ENCODE data around the gene TMEM269. TPM values are rescaled to one million over a fixed set of nuclear protein-coding genes. Genes with fewer than 3 reads are reported as not detected.

The TMEM269 gene
- total RNA-seq, 4 donors from 2014 or later, result 0.12 TPM; not detected in 3

- TF ChIP-seq, protein P1, sequence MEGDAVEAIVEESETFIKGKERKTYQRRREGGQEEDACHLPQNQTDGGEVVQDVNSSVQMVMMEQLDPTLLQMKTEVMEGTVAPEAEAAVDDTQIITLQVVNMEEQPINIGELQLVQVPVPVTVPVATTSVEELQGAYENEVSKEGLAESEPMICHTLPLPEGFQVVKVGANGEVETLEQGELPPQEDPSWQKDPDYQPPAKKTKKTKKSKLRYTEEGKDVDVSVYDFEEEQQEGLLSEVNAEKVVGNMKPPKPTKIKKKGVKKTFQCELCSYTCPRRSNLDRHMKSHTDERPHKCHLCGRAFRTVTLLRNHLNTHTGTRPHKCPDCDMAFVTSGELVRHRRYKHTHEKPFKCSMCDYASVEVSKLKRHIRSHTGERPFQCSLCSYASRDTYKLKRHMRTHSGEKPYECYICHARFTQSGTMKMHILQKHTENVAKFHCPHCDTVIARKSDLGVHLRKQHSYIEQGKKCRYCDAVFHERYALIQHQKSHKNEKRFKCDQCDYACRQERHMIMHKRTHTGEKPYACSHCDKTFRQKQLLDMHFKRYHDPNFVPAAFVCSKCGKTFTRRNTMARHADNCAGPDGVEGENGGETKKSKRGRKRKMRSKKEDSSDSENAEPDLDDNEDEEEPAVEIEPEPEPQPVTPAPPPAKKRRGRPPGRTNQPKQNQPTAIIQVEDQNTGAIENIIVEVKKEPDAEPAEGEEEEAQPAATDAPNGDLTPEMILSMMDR (IDR thresholded peaks at IDR 0.05), result no peak
- TF ChIP-seq POLR2AphosphoS5 (IDR thresholded peaks at IDR 0.05) (no peak), EP300 (IDR thresholded peaks at IDR 0.05) (no peak), POLR2A (IDR thresholded peaks at IDR 0.05) (no peak)
- H3K9me3 ChIP-seq, result no peaks in the 10 kb centered on the region
- no peak for ATAC-seq
- no peaks in the 10 kb centered on the region for H3K4me1 ChIP-seq
- no peaks in the 10 kb centered on the region for H3K27me3 ChIP-seq
- H3K36me3 ChIP-seq, result peaks cover 0 to 32% of the 10 kb centered on the region in 2 donors
- no peak overlapping the region for H3K4me3 ChIP-seq
- 86 to 88% methylated on average over 1 to 3 of the region's 5 CpGs for WGBS, 2 donors (ENCODE audit: low coverage in 1 of 2)
- no peak overlapping the region for H3K27ac ChIP-seq
Observed at GRCh38 chr1:42834803-42835202, 50.0 kb downstream of the TMEM269 start.

DNA sequence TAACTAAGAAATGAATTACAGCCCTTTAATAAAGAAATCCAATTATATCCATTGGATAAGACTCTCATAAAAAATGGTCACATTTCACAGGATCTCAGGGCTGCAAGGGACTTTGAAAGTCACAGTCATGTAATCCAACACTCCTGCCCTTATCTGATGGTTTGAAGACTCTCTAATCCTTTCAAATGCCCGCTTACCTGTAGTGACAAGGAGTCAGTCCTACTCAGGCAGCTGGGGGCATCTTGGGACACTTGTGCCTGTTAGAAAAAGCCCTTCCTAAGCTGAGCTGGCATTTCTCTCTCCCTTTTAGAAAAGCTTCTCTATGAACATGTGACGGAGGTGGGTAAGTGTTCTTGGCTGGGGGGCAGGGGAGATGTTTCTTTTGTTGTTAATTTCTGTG, 50.6 kb downstream of the TMEM269 start:
- ATAC-seq, result no peak
- Histone ChIP-seq H3K4me1 (no peaks in the 10 kb centered on the region), H3K9me3 (no peaks in the 10 kb centered on the region), H3K27ac (no peak overlapping the region), H3K4me3 (no peak overlapping the region), H3K36me3 (peaks cover 0 to 26% of the 10 kb centered on the region in 2 donors), H3K27me3 (no peaks in the 10 kb centered on the region)
- no peak for TF ChIP-seq POLR2A (IDR thresholded peaks at IDR 0.05)
- TF ChIP-seq, protein P1 (IDR thresholded peaks at IDR 0.05), result no peak
- TF ChIP-seq EP300 (IDR thresholded peaks at IDR 0.05), result no peak
- TF ChIP-seq POLR2AphosphoS5 (IDR thresholded peaks at IDR 0.05), result no peak
- WGBS, 2 donors (ENCODE audit: low coverage in 1 of 2), result 94 to 100% methylated on average over 1 to 2 of the region's 2 CpGs

DNA sequence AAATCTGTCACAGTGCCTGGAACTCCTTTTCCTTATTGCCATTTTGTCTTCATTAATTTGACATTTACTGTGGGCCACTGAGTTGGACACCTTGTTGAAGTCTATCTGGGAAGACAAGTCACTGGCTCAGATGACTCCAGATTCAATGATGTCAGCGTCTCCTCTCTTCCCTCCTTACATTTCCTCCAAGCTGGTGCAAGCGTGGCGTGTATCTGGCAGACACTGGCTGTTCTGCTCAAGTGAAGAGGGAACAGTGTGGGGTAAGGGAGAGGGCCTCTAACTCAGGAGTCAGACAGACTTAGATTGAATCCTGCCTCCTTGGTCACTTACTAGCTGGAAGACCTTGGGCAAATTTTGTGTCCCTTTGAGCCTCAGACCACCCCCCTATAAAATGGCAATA, 52.9 kb downstream of the TMEM269 start:
- TF ChIP-seq, protein P1 (IDR thresholded peaks at IDR 0.05), result no peak
- no peak overlapping the region for H3K4me3 ChIP-seq
- no peaks in the 10 kb centered on the region for H3K27me3 ChIP-seq
- no peaks in the 10 kb centered on the region for H3K9me3 ChIP-seq
- H3K4me1 ChIP-seq, result no peaks in the 10 kb centered on the region
- no peak for ATAC-seq
- no peak overlapping the region for H3K27ac ChIP-seq
- H3K36me3 ChIP-seq, result peaks cover 0 to 37% of the 10 kb centered on the region in 2 donors
- 50 to 63% methylated on average over 2 to 3 of the region's 3 CpGs for WGBS, 2 donors (ENCODE audit: low coverage in 1 of 2)

GRCh38 chr1:42838482-42839190, 53.8 kb downstream of the TMEM269 start:
- WGBS, 2 donors (ENCODE audit: low coverage in 1 of 2), result 79% methylated on average over 5 to 7 of the region's 7 CpGs
- Histone ChIP-seq H3K36me3 (peaks cover 0 to 43% of the 10 kb centered on the region in 2 donors), H3K9me3 (no peaks in the 10 kb centered on the region), H3K27ac (no peak overlapping the region), H3K4me3 (no peak overlapping the region), H3K27me3 (no peaks in the 10 kb centered on the region), H3K4me1 (no peaks in the 10 kb centered on the region)
- TF ChIP-seq, protein P1 (IDR thresholded peaks at IDR 0.05), result no peak
- TF ChIP-seq EP300 (IDR thresholded peaks at IDR 0.05) (no peak), POLR2A (IDR thresholded peaks at IDR 0.05) (no peak), POLR2AphosphoS5 (IDR thresholded peaks at IDR 0.05) (no peak)
- ATAC-seq, result no peak

- Histone ChIP-seq H3K36me3 (peaks cover 0 to 36% of the 10 kb centered on the region in 2 donors), H3K4me1 (peaks cover 0 to 8% (median 0%) of the 10 kb centered on the region in 3 donors), H3K4me3 (no peak overlapping the region), H3K27ac (no peak overlapping the region), H3K9me3 (no peaks in the 10 kb centered on the region), H3K27me3 (no peaks in the 10 kb centered on the region)
- TF ChIP-seq EP300 (IDR thresholded peaks at IDR 0.05) (no peak), POLR2AphosphoS5 (IDR thresholded peaks at IDR 0.05) (no peak), POLR2A (IDR thresholded peaks at IDR 0.05) (no peak)
- TF ChIP-seq, protein P1 (IDR thresholded peaks at IDR 0.05), result no peak
- no peak for ATAC-seq
- 60 to 64% methylated on average over 3 of the region's 3 CpGs for WGBS, 2 donors (ENCODE audit: low coverage in 1 of 2)
Observed at GRCh38 chr1:42841010-42841409, 56.2 kb downstream of the TMEM269 start.

Measured in gastroesophageal sphincter (tissue), 4 donors.